HepG2 (cell line): ENCODE results near the gene TNFRSF6B. TPM values are rescaled to one million over a fixed set of nuclear protein-coding genes. Genes with fewer than 3 reads are reported as not detected.
A peak's percentile ranks its signal among the peaks of the same experiment; 100 is the strongest.

Experiments used
- AHDC1 ChIP-seq: sonication (generic); formaldehyde crosslinking; IDR thresholded peaks from 2 replicates; pipeline ENCODE4 v1.5.1; 2020; ENCODE audit warnings: mild to moderate bottlenecking, missing genetic modification reagents, borderline replicate concordance
- ATF7 ChIP-seq, 2 experiments: fragments of 450-650 bp in 1 of 2; sonication (generic) in 1 of 2; formaldehyde crosslinking in 1 of 2; IDR thresholded peaks; 2 replicates each; pipeline versions ENCODE4 v1.4.0 to v1.6.1; 2016 to 2020; ENCODE audit warnings: antibody characterized with exemption in 1 of 2, mild to moderate bottlenecking in 1 of 2, missing genetic modification reagents in 1 of 2
- CENPX ChIP-seq: sonication (generic); formaldehyde crosslinking; IDR thresholded peaks from 2 replicates; pipeline ENCODE4 v1.9.0; 2021; ENCODE audit warnings: mild to moderate bottlenecking, missing genetic modification reagents, moderate library complexity
- FOXA1 ChIP-seq, 2 experiments: fragments of 450-650 bp in 1 of 2; sonication (generic) in 1 of 2; formaldehyde crosslinking in 1 of 2; IDR thresholded peaks; 2 replicates each; pipeline versions ENCODE4 v1.4.0 to v1.6.1; 2016 to 2020; ENCODE audit warnings: missing genetic modification reagents in 1 of 2
- MEF2D ChIP-seq: sonication (generic); formaldehyde crosslinking; IDR thresholded peaks from 2 replicates; pipeline ENCODE4 v1.5.1; 2020; ENCODE audit warnings: mild to moderate bottlenecking, missing genetic modification reagents
- NFE2 ChIP-seq: sonication (generic); formaldehyde crosslinking; IDR thresholded peaks from 2 replicates; pipeline ENCODE4 v1.4.0; 2020; ENCODE audit warnings: missing genetic modification reagents
- PAWR ChIP-seq: sonication (generic); formaldehyde crosslinking; IDR thresholded peaks from 2 replicates; pipeline ENCODE4 v1.4.0; 2020; ENCODE audit warnings: missing genetic modification reagents, mild to moderate bottlenecking, borderline replicate concordance
- RCOR2 ChIP-seq: IDR thresholded peaks from 2 replicates; pipeline ENCODE4 v1.6.1; 2016; ENCODE audit warnings: missing biosample characterization, missing genetic modification reagents
- SMAD3 ChIP-seq: sonication (generic); formaldehyde crosslinking; IDR thresholded peaks from 2 replicates; pipeline ENCODE4 v1.4.0; 2020; ENCODE audit warnings: missing genetic modification reagents
- ZNF530 ChIP-seq: sonication (generic); formaldehyde crosslinking; IDR thresholded peaks from 2 replicates; pipeline ENCODE4 v1.5.0; 2020; ENCODE audit warnings: low read depth, mild to moderate bottlenecking, missing genetic modification reagents
- ZNF790 ChIP-seq: sonication (generic); formaldehyde crosslinking; IDR thresholded peaks from 2 replicates; pipeline ENCODE4 v1.8.0; 2022; ENCODE audit warnings: missing genetic modification reagents, mild to moderate bottlenecking, borderline replicate concordance
- ZNF839 ChIP-seq: sonication (generic); formaldehyde crosslinking; IDR thresholded peaks from 2 replicates; pipeline ENCODE4 v1.4.0; 2020; ENCODE audit warnings: missing genetic modification reagents, mild to moderate bottlenecking, borderline replicate concordance
- ZNF891 ChIP-seq: sonication (generic); formaldehyde crosslinking; IDR thresholded peaks from 2 replicates; pipeline ENCODE4 v1.5.0; 2020; ENCODE audit warnings: mild to moderate bottlenecking, missing genetic modification reagents
- polyA plus RNA-seq, 8 experiments: library from polyadenylated mRNA; depleted of rRNA in 3 of 8; stranded (reverse) in 7 of 8; unstranded in 1 of 8; fragments of >200 nt; fragmentation: Illumina TruSeq in 4 of 8; extraction: Trizol in 4 of 8; gene quantifications; 2 replicates each; pipeline versions ENCODE4 v1.2.1 to v1.2.3, GENCODE V29; 2011 to 2016; ENCODE audit warnings: low read depth in 4 of 8, missing spikeins in 1 of 8, mixed read lengths in 1 of 8; ENCODE audit not compliant: insufficient read depth in 1 of 8
- total RNA-seq, 5 experiments: library from RNA; depleted of rRNA; stranded (reverse); fragments of >200 nt; fragmentation: Illumina TruSeq; extraction: Trizol; gene quantifications; 2 replicates each; pipeline ENCODE4 v1.2.3, GENCODE V29; 2016; ENCODE audit warnings: low read depth in 1 of 5
- TF ChIP-seq, protein P1 (sequence below): sonication (generic); formaldehyde crosslinking; IDR thresholded peaks from 2 replicates; pipeline ENCODE4 v1.4.0; 2020; ENCODE audit warnings: missing genetic modification reagents
- TF ChIP-seq, protein P2 (sequence below): sonication (generic); formaldehyde crosslinking; IDR thresholded peaks from 2 replicates; pipeline ENCODE4 v1.9.0; 2021; ENCODE audit warnings: missing genetic modification reagents, mild to moderate bottlenecking, borderline replicate concordance
- TF ChIP-seq, protein P3 (sequence below): sonication (generic); formaldehyde crosslinking; IDR thresholded peaks from 2 replicates; pipeline ENCODE4 v1.5.0; 2020; ENCODE audit warnings: mild to moderate bottlenecking, missing genetic modification reagents

Gene TNFRSF6B
- total and polyA plus RNA-seq, 2 of the 13 experiments (the other 11 are each of a cell fraction or from before 2014, with no cell fraction given): 0.24 TPM; not detected in 1

- TF ChIP-seq CENPX (CRISPR knock-in tag) (0 out of 2 replicates have a peak, but pooled peaks have one; percentile 14), ZNF530 (CRISPR knock-in tag) (peak; percentile 64; the same call in 1 of the 2 replicates), MEF2D (CRISPR knock-in tag) (no peak), ZNF891 (CRISPR knock-in tag) (no peak), NFE2 (CRISPR knock-in tag) (no peak), ATF7 (IDR thresholded peaks at IDR 0.05) (no peak), ATF7 (CRISPR knock-in tag; IDR thresholded peaks at IDR 0.05) (no peak), ZNF790 (CRISPR knock-in tag) (no peak), FOXA1 (IDR thresholded peaks at IDR 0.05) (no peak), FOXA1 (CRISPR knock-in tag; IDR thresholded peaks at IDR 0.05) (no peak), AHDC1 (no peak), SMAD3 (CRISPR knock-in tag) (no peak), PAWR (CRISPR knock-in tag) (no peak), ZNF839 (no peak), RCOR2 (CRISPR knock-in tag) (no peak)
- TF ChIP-seq, protein P1, sequence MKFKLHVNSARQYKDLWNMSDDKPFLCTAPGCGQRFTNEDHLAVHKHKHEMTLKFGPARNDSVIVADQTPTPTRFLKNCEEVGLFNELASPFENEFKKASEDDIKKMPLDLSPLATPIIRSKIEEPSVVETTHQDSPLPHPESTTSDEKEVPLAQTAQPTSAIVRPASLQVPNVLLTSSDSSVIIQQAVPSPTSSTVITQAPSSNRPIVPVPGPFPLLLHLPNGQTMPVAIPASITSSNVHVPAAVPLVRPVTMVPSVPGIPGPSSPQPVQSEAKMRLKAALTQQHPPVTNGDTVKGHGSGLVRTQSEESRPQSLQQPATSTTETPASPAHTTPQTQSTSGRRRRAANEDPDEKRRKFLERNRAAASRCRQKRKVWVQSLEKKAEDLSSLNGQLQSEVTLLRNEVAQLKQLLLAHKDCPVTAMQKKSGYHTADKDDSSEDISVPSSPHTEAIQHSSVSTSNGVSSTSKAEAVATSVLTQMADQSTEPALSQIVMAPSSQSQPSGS (CRISPR knock-in tag): no peak
- TF ChIP-seq, protein P2, sequence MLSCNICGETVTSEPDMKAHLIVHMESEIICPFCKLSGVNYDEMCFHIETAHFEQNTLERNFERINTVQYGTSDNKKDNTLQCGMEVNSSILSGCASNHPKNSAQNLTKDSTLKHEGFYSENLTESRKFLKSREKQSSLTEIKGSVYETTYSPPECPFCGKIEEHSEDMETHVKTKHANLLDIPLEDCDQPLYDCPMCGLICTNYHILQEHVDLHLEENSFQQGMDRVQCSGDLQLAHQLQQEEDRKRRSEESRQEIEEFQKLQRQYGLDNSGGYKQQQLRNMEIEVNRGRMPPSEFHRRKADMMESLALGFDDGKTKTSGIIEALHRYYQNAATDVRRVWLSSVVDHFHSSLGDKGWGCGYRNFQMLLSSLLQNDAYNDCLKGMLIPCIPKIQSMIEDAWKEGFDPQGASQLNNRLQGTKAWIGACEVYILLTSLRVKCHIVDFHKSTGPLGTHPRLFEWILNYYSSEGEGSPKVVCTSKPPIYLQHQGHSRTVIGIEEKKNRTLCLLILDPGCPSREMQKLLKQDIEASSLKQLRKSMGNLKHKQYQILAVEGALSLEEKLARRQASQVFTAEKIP (CRISPR knock-in tag): peak; percentile 32; the same call in 1 of the 2 replicates
- TF ChIP-seq, protein P3, sequence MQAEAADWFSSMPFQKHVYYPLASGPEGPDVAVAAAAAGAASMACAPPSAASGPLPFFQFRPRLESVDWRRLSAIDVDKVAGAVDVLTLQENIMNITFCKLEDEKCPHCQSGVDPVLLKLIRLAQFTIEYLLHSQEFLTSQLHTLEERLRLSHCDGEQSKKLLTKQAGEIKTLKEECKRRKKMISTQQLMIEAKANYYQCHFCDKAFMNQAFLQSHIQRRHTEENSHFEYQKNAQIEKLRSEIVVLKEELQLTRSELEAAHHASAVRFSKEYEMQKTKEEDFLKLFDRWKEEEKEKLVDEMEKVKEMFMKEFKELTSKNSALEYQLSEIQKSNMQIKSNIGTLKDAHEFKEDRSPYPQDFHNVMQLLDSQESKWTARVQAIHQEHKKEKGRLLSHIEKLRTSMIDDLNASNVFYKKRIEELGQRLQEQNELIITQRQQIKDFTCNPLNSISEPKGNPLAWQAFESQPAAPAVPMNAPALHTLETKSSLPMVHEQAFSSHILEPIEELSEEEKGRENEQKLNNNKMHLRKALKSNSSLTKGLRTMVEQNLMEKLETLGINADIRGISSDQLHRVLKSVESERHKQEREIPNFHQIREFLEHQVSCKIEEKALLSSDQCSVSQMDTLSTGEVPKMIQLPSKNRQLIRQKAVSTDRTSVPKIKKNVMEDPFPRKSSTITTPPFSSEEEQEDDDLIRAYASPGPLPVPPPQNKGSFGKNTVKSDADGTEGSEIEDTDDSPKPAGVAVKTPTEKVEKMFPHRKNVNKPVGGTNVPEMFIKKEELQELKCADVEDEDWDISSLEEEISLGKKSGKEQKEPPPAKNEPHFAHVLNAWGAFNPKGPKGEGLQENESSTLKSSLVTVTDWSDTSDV (CRISPR knock-in tag): no peak
Measured at GRCh38 chr20:63740070-63740626, 43.7 kb downstream of the TNFRSF6B start (continued).
